ENCODE results near the gene GMNC.
"Not testable (repeated sequence)": the region's sequence is repeated elsewhere in the genome, so short reads cannot be mapped to it uniquely, and the experiment has no call there.

DNA sequence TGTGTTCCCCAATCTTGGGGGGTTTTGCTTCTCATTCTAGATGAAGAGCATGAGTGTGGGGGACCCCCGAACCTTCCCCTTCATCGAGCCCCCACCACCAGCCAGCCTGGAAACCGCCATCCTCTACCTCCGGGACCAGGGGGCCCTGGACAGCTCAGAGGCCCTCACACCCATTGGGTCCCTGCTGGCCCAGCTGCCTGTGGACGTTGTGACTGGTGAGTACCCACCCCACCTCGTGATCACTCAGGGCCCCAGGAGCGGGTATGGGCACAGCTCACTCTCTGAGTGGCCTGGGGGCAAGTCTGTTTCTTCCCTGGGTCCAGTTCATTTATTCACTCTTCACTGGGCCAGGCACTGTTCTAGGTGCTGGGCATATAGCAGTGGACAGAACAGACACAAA, 13.9 kb upstream of the GMNC start:
- TF ChIP-seq, protein P1, sequence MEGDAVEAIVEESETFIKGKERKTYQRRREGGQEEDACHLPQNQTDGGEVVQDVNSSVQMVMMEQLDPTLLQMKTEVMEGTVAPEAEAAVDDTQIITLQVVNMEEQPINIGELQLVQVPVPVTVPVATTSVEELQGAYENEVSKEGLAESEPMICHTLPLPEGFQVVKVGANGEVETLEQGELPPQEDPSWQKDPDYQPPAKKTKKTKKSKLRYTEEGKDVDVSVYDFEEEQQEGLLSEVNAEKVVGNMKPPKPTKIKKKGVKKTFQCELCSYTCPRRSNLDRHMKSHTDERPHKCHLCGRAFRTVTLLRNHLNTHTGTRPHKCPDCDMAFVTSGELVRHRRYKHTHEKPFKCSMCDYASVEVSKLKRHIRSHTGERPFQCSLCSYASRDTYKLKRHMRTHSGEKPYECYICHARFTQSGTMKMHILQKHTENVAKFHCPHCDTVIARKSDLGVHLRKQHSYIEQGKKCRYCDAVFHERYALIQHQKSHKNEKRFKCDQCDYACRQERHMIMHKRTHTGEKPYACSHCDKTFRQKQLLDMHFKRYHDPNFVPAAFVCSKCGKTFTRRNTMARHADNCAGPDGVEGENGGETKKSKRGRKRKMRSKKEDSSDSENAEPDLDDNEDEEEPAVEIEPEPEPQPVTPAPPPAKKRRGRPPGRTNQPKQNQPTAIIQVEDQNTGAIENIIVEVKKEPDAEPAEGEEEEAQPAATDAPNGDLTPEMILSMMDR (IDR thresholded peaks at IDR 0.05): not testable (repeated sequence)
- TF ChIP-seq POLR2A, EP300 (IDR thresholded peaks at IDR 0.05): not testable (repeated sequence)
